HFFc6 (cell line): ENCODE measurements around the gene SESN3. TPM values are rescaled to one million over a fixed set of nuclear protein-coding genes. Genes with fewer than 3 reads are reported as not detected.
"Not testable (repeated sequence)": the region's sequence is repeated elsewhere in the genome, so short reads cannot be mapped to it uniquely, and the experiment has no call there.

ENCODE experiments used
- DNase-seq: peaks from one replicate; pipeline ENCODE4 v3.0.0-alpha.2; 2018
- H3K27ac Mint-ChIP-seq: 2 replicates; pipeline ENCODE4 v1.8.0; 2020; ENCODE audit warnings: mild to moderate bottlenecking, mixed read lengths
- H3K27me3 Mint-ChIP-seq: 2 replicates; pipeline ENCODE4 v1.8.0; 2021; ENCODE audit warnings: mild to moderate bottlenecking, moderate library complexity, mixed read lengths; ENCODE audit not compliant: insufficient read depth
- H3K36me3 Mint-ChIP-seq: 2 replicates; pipeline ENCODE4 v1.8.0; 2021; ENCODE audit warnings: low read depth, mixed read lengths
- H3K4me1 Mint-ChIP-seq: 2 replicates; pipeline ENCODE4 v1.8.0; 2020; ENCODE audit warnings: low read depth, mixed read lengths
- H3K4me3 Mint-ChIP-seq: 2 replicates; pipeline ENCODE4 v1.8.0; 2020; ENCODE audit warnings: mild to moderate bottlenecking, moderate library complexity, mixed read lengths
- H3K9me3 Mint-ChIP-seq: 2 replicates; pipeline ENCODE4 v1.8.0; 2020; ENCODE audit warnings: mild to moderate bottlenecking, mixed read lengths
- CTCF ChIP-seq: fragments of 200-600 bp; sonication (generic); IDR thresholded peaks from 2 replicates; pipeline ENCODE4 v1.5.0; 2021; ENCODE audit warnings: antibody characterized with exemption, mild to moderate bottlenecking
- total RNA-seq, 6 experiments: library from RNA; stranded (reverse); fragmentation: NEBNext Ultra II Directional; extraction: Animal tissue kit (Norgen Biotek cat#: 25700); gene quantifications; 2 replicates in 1 of 6; 3 replicates in 5 of 6; pipeline ENCODE4 v1.2.3, GENCODE V29; 2021

Gene SESN3
- total RNA-seq, 6 experiments from 2014 or later = 0.12 to 0.28 (median 0.21) TPM

GRCh38 chr11:95254131-95254704, 23.2 kb upstream of the SESN3 start:
- peak; percentile 79 for DNase-seq
- Mint-ChIP-seq H3K27ac (no peak overlapping the region), H3K27me3 (no peaks in the 10 kb centered on the region; the same call in none of the 2 replicates), H3K9me3 (no peaks in the 10 kb centered on the region), H3K4me3 (peak overlapping the region; percentile 80), H3K4me1 (peaks cover 6% of the 10 kb centered on the region; the same call in 1 of the 2 replicates), H3K36me3 (no peaks in the 10 kb centered on the region)
- TF ChIP-seq CTCF = no peak

- Mint-ChIP-seq H3K27ac (no peak overlapping the region), H3K4me1 (peaks cover 6% of the 10 kb centered on the region; the same call in 1 of the 2 replicates), H3K36me3 (no peaks in the 10 kb centered on the region), H3K27me3 (no peaks in the 10 kb centered on the region; the same call in none of the 2 replicates), H3K4me3 (no peak overlapping the region), H3K9me3 (no peaks in the 10 kb centered on the region)
- TF ChIP-seq CTCF = no peak
- no peak for DNase-seq
Observed at GRCh38 chr11:95253141-95253540, 22.1 kb upstream of the SESN3 start.

- Mint-ChIP-seq H3K4me1 (peaks cover 6% of the 10 kb centered on the region; the same call in 1 of the 2 replicates), H3K27ac (no peak overlapping the region), H3K27me3 (no peaks in the 10 kb centered on the region; the same call in 1 of the 2 replicates), H3K36me3 (no peaks in the 10 kb centered on the region), H3K4me3 (no peak overlapping the region), H3K9me3 (no peaks in the 10 kb centered on the region)
- DNase-seq = no peak
- no peak for TF ChIP-seq CTCF
Observed at GRCh38 chr11:95252586-95252985, 21.6 kb upstream of the SESN3 start.

- not testable (repeated sequence) for H3K27me3 Mint-ChIP-seq, H3K9me3 Mint-ChIP-seq, H3K36me3 Mint-ChIP-seq, DNase-seq, H3K27ac Mint-ChIP-seq, H3K4me3 Mint-ChIP-seq, H3K4me1 Mint-ChIP-seq
Observed at GRCh38 chr11:95251896-95252295, 20.9 kb upstream of the SESN3 start.

- Mint-ChIP-seq H3K27me3 (no peaks in the 10 kb centered on the region; the same call in 1 of the 2 replicates), H3K4me3 (no peak overlapping the region), H3K27ac (no peak overlapping the region), H3K4me1 (peaks cover under 1% of the 10 kb centered on the region; the same call in 1 of the 2 replicates), H3K9me3 (no peaks in the 10 kb centered on the region), H3K36me3 (no peaks in the 10 kb centered on the region)
- TF ChIP-seq CTCF = no peak
- DNase-seq = no peak
Observed at GRCh38 chr11:95248666-95249467, 17.9 kb upstream of the SESN3 start.

GRCh38 chr11:95247883-95248282, 16.9 kb upstream of the SESN3 start:
- Mint-ChIP-seq H3K27ac (no peak overlapping the region), H3K9me3 (no peaks in the 10 kb centered on the region), H3K4me1 (no peaks in the 10 kb centered on the region), H3K4me3 (no peak overlapping the region), H3K27me3 (peaks cover 2% of the 10 kb centered on the region; the same call in 1 of the 2 replicates), H3K36me3 (no peaks in the 10 kb centered on the region)
- no peak for DNase-seq
- no peak for TF ChIP-seq CTCF
